GM19328 (cell line): ENCODE results near the gene DOK4.
"Not testable (repeated sequence)": the region's sequence is repeated elsewhere in the genome, so short reads cannot be mapped to it uniquely, and the experiment has no call there.

ENCODE experiments used
- ATAC-seq: cut with Tn5 transposase; IDR thresholded peaks from one replicate; pipeline ENCODE4 v1.9.1; 2021; ENCODE audit warnings: mild to moderate bottlenecking, moderate library complexity; ENCODE audit not compliant: unreplicated experiment

Gene DOK4

GRCh38 chr16:57503366-57503765 is 17.1 kb upstream of the DOK4 start:
- ATAC-seq, result no peak

- ATAC-seq, result no peak
Measured at GRCh38 chr16:57502048-57502775, 15.9 kb upstream of the DOK4 start.

- no peak for ATAC-seq
Measured at GRCh38 chr16:57501492-57501891, 15.2 kb upstream of the DOK4 start.

GRCh38 chr16:57500578-57501111 is 14.4 kb upstream of the DOK4 start:
- no peak for ATAC-seq

GRCh38 chr16:57499941-57500340 is 13.6 kb upstream of the DOK4 start:
- not testable (repeated sequence) for ATAC-seq

GRCh38 chr16:57498031-57498430 is 11.7 kb upstream of the DOK4 start:
- ATAC-seq, result no peak

GRCh38 chr16:57497121-57497520 is 10.8 kb upstream of the DOK4 start:
- no peak for ATAC-seq

GRCh38 chr16:57493767-57494166 is 7.5 kb upstream of the DOK4 start:
- ATAC-seq, result no peak

GRCh38 chr16:57489229-57489628 is 2.9 kb upstream of the DOK4 start:
- ATAC-seq, result no peak

- no peak for ATAC-seq
Measured at GRCh38 chr16:57486858-57487834, 853 bp upstream of the DOK4 start.

- no peak for ATAC-seq
Measured at GRCh38 chr16:57485091-57485915, 990 bp downstream of the DOK4 start.

GRCh38 chr16:57484515-57485005 is 1.7 kb downstream of the DOK4 start:
- no peak for ATAC-seq

- no peak for ATAC-seq
Measured at GRCh38 chr16:57483725-57484514, 2.4 kb downstream of the DOK4 start.

GRCh38 chr16:57482845-57483545 is 3.3 kb downstream of the DOK4 start:
- no peak for ATAC-seq

GRCh38 chr16:57481421-57481820 is 4.9 kb downstream of the DOK4 start:
- no peak for ATAC-seq

- no peak for ATAC-seq
Measured at GRCh38 chr16:57480754-57481230, 5.5 kb downstream of the DOK4 start.

GRCh38 chr16:57479976-57480753 is 6.1 kb downstream of the DOK4 start:
- no peak for ATAC-seq
